ENCODE measurements around the gene ECI1.
A peak's percentile ranks its signal among the peaks of the same experiment; 100 is the strongest.

The ECI1 gene, protein sequence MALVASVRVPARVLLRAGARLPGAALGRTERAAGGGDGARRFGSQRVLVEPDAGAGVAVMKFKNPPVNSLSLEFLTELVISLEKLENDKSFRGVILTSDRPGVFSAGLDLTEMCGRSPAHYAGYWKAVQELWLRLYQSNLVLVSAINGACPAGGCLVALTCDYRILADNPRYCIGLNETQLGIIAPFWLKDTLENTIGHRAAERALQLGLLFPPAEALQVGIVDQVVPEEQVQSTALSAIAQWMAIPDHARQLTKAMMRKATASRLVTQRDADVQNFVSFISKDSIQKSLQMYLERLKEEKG

DNA sequence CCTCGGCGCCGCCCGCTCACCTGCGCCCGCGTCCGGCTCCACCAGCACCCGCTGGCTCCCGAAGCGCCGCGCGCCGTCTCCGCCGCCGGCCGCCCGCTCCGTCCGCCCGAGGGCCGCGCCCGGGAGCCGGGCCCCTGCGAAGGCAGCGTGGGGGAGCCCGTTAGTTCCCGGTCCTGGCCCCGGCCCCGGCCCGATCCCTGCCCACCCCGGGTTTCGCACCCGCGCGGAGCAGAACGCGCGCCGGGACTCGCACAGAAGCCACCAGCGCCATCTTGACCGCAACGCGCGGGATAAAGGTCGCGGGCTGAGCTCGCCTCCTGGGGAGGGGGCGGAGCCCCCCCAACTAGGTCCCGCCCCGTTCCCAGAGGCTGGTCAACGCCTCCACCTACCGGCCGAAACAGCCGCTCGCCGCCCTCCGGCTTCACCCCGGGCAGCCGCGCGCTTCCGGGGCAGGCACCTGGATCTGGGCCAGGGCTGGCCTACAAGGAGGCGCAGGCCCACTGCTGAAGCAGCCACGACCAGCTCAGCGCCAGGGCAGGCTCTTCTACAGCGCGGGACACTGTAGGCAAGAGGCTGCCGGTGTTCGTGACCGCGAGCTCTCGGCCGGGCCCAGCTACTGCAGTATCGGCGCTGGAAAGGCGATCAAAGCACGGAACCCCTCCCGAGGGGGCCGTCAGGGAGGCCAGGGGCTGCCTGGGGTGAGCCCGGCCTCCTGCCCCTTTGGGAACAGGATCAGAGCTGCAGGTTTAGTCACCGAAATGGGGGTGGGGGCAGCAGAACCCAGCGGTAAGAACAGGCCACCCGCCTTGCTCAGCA lies at the start of gene ECI1:
Gene ECI1 (minus strand): TSS at position 292 of the 816 bp plus-strand sequence. CDS start 21 bp downstream, at position 271.
- peak; percentile 96 to 98 for DNase-seq (ENCODE audit: low read depth in 2 of 2)
- TF ChIP-seq, protein P1, sequence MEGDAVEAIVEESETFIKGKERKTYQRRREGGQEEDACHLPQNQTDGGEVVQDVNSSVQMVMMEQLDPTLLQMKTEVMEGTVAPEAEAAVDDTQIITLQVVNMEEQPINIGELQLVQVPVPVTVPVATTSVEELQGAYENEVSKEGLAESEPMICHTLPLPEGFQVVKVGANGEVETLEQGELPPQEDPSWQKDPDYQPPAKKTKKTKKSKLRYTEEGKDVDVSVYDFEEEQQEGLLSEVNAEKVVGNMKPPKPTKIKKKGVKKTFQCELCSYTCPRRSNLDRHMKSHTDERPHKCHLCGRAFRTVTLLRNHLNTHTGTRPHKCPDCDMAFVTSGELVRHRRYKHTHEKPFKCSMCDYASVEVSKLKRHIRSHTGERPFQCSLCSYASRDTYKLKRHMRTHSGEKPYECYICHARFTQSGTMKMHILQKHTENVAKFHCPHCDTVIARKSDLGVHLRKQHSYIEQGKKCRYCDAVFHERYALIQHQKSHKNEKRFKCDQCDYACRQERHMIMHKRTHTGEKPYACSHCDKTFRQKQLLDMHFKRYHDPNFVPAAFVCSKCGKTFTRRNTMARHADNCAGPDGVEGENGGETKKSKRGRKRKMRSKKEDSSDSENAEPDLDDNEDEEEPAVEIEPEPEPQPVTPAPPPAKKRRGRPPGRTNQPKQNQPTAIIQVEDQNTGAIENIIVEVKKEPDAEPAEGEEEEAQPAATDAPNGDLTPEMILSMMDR (IDR thresholded peaks at IDR 0.05; ENCODE audit: low read depth, low read length) = peak; percentile 52
- H3K4me3 ChIP-seq (replicated peaks in 1 of 2; ENCODE audit: low read depth in 2 of 2, low read length in 2 of 2) = peak within 1 kb of the TSS; percentile 53 to 66

DNA sequence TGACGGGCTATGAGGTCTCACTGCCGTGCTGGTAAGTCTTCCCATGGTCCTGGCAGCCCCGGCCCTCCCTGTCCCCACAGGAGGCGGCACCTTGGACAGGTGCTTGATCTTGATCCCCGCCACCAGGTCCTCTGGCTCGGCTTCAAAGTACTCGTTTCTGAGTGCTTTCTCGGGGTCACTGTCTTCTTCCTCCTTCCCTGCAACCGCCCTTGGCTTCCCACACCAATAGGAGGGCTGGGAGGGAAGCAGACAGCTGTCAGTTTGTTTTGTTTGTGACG lies 48.5 kb upstream of the ECI1 start:
- DNase-seq (ENCODE audit: low read depth in 2 of 2) = no peak

DNA sequence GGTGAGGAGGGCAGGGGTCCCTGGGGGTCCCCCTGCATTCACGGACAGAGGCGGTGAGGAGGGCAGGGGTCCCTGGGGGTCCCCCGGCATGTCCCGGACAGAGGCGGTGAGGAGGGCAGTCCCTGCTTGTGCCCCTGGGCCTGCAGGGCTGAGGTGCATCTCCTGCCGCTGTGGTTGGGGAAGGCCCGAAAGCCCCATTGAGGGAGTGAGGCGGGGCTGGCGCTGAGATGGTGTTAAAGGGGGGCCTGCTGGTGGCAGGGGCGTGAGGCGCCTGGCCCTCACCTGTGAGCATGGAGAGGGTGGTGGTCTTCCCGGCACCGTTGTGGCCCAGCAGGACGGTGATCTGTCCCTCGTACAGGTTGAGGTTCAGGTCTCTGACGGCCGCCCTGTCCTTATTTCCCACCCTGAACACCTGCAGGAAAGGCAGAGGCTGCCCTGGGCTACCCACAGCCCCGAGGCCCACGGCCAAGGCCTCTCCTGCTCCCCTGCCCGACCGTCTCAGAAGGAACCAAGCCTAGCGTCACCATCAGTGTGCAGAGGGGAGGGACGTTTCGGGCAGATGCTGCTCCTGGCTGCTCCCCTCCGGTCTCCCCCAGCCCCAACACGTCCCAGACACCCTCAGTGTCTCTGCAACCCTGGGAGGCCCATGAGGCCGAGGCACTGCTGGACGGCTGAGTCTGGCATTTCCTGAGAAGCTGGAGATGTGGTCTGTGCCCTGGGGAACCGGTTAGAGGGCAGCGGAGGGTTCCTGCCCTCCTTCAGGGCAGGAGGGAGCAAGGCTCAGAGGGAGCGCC lies 47.9 kb upstream of the ECI1 start:
- H3K4me3 ChIP-seq (replicated peaks in 1 of 2; ENCODE audit: low read depth in 2 of 2, low read length in 2 of 2) = no peak overlapping the region
- no peak for DNase-seq (ENCODE audit: low read depth in 2 of 2)
- TF ChIP-seq, protein P1 (IDR thresholded peaks at IDR 0.05; ENCODE audit: low read depth, low read length) = no peak

More for the DNA sequence above, 48.5 kb upstream of the ECI1 start:
- TF ChIP-seq, protein P1 (IDR thresholded peaks at IDR 0.05; ENCODE audit: low read depth, low read length) = no peak
- no peak overlapping the region for H3K4me3 ChIP-seq (replicated peaks in 1 of 2; ENCODE audit: low read depth in 2 of 2, low read length in 2 of 2)

DNA sequence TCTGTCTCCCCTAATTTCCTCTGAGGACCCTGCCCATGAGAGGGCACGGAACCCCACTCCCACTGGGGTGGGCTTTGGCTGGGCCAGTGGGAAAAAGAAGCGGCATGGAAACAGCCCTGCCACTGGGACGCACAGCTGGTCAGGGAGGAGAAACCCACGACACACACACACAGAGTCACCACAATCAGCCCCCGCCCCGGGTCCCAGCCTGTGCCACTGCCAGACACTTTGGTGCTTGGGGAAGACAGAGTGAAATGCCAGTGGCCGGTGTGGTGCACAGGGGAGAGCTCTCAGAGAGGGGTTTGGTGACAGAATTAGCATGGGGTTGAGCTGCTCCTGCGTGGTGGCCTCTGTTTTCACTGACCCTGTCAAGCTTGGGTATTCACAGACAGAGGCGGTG lies 47.2 kb upstream of the ECI1 start:
- TF ChIP-seq, protein P1 (IDR thresholded peaks at IDR 0.05; ENCODE audit: low read depth, low read length) = no peak
- H3K4me3 ChIP-seq (replicated peaks in 1 of 2; ENCODE audit: low read depth in 2 of 2, low read length in 2 of 2) = no peak overlapping the region
- DNase-seq (ENCODE audit: low read depth in 2 of 2) = no peak

DNA sequence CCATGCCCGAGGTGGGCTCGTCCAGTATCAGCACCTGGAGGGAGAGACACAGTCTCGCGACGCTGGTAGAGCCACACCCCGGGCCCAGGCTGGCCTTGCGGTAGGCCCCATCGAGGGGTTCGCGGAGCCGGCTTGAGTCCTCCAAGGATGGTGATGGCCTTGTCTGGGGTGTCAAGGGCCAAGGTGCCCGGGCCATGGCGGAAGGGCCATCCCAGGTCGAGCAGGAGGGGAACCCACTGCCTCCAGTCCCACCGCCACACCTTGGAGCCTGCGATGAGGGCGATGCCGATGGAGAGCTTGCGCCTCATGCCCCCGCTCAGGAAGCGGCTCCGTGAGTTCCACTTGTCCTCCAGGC lies 46.1 kb upstream of the ECI1 start:
- no peak overlapping the region for H3K4me3 ChIP-seq (replicated peaks in 1 of 2; ENCODE audit: low read depth in 2 of 2, low read length in 2 of 2)
- no peak for DNase-seq (ENCODE audit: low read depth in 2 of 2)
- TF ChIP-seq, protein P1 (IDR thresholded peaks at IDR 0.05; ENCODE audit: low read depth, low read length) = no peak

DNA sequence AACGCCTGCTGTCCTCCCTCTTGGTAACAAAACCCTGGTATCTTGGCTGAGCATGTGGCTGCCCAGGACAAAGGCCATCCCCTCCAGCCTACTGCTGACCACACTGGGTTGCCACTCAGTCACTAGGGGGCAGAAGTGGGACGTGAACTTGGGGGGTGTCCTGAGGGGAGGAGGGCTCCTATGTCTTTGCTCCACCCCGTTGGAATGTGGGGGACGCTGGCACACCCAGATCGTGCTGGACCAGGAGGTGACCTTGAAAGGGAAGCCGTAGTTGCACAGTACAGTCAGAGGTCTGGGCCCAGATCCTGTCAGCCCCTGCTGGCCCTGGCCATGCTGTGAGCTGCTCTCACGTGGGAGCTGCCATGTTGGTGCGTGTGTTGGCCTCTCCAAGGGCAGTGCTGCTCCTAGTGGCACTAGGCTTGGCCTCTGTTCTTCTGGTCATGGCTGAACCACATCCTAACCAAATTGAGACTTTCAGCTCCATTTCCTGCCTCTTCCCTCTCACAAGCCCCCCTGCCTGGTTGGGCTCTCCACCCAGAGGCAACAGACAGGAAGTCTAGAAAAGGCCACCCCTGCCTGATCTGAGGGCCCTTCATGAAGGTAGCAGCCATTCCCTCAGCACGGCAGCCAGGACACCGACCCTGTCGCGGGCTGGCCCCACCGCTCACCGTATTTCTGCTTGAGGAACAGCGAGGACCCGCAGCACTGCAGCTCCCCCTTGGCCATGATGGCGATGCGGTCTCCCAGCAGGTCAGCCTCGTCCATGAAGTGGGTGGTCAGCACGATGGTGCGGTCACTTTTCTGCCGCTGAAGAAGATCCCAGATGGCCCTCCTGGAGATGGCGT lies 45.5 kb upstream of the ECI1 start:
- no peak overlapping the region for H3K4me3 ChIP-seq (replicated peaks in 1 of 2; ENCODE audit: low read depth in 2 of 2, low read length in 2 of 2)
- TF ChIP-seq, protein P1 (IDR thresholded peaks at IDR 0.05; ENCODE audit: low read depth, low read length) = peak; percentile 61
- DNase-seq (ENCODE audit: low read depth in 2 of 2) = peak; percentile 40 to 53
